ENCODE measurements around the gene MRC1.

The MRC1 gene

DNA sequence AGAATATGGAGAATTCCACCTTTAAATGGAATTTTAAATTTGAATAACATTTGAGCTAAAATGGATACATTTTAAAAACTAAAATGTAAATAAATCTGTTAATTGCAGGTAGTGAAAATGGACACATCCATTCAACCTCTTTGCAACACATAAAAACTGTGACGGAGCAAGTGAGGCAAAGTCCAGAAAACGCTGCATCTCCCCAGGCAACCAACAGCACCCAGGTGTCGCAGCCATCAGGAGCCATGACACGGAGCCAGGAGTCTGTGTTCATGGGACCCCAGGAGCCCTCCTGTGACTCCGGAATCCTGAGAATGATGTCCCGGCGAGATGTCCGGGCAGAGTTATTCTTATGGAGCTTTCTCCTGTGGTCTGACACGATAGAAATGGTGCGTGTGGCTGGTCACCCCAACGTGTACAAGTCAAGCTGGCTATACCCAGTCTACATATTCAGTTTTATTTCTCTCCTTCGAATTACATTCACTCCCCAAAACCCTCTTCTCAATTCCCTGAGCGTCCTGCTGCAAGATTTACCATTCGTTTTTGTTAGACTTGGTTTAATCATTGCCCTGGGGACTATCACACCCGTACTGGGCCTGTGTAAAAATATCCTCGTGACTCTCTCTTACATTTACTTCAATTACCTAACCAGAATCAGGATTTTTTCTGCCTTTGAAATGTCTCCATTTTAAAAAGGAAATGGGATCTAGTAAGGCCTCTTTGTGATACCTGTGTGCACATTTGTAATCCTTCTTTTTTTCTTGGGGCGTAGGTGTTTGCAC, 13.1 kb upstream of the MRC1 start:
- DNase-seq, result no peak

GRCh38 chr10:17801507-17801906, 7.6 kb upstream of the MRC1 start:
- no peak for DNase-seq

DNA sequence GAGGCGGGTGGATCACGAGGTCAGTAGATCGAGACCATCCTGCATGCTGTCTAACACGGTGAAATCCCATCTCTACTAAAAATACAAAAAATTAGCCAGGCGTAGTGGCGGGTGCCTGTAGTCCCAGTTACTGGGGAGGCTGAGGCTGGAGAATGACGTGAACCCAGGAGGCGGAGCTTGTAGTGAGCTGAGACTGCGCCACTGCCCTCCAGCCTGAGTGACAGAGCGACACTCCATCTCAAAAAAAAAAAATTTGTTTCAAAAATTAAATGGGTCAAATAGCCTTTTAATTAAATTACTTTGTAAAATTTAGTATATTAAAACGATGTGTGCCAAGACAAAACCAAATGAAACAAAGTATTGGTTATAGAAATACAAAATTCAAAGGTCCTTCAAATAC, 6.8 kb upstream of the MRC1 start:
- DNase-seq, result no peak

GRCh38 chr10:17802976-17803375, 6.2 kb upstream of the MRC1 start:
- no peak for DNase-seq

DNA sequence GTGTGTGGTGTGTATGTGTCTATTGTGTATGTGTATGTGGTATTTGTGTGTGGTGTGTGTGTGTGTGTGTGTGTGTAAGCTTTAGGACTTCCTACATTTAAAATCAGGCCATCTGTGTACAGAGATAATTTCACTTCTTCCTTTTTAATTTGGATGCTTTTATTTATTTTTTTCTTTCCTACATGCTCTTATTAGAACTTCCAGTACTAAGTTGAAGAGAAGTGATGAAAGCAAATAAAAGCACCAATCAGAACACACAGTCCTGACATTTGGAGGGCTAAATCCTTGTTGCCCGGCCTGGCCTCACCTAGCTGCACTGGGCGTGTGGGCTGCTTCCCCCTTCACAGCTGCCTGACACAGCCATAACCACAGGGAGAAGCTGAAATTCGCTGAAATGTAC, 3.8 kb upstream of the MRC1 start:
- no peak for DNase-seq

- DNase-seq, result peak; percentile 14
Measured at GRCh38 chr10:17805921-17806577, 3.1 kb upstream of the MRC1 start.

GRCh38 chr10:17811146-17811865, 2.2 kb downstream of the MRC1 start:
- no peak for DNase-seq

- no peak for DNase-seq
Measured at GRCh38 chr10:17814973-17815372, 5.8 kb downstream of the MRC1 start.

DNA sequence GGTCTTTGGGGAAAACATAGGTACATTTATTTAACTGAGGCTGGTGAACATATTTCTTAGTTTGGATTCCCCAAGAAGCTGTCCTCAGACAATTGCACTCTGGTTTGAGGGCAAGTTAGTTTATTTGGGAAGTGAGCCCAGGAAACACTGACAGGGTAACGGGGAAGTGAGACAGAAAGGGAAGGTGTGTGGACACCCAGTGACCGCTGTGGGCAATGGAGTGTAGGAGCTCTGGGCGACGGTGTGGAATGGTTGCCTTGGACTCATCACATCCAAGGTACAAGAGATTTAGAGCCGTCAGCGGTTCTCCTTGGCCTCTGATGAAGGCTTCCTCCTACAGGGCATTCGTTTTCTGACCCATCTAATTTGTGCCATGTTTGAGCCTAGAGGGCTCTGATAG, 7.1 kb downstream of the MRC1 start:
- DNase-seq, result no peak

GRCh38 chr10:17817316-17817715, 8.2 kb downstream of the MRC1 start:
- DNase-seq, result no peak

DNA sequence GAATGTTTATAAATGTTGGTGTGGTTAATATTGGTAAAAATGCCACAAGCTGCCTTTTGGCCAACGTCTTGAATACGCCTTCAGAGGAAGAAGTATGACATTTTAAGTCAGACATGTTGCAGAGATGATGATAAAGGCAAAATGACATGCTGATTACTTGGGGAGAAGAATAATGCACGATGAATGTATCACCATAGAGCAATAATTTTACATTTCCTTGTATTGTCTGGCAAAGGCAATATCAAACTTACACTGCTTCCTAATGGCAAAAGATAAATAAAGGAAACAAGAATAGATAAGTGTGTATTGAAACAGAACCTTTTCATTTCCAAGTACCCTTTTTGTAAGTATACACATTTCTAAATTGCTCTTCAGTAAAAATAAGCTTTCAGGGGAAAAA, 8.6 kb downstream of the MRC1 start:
- no peak for DNase-seq

- no peak for DNase-seq
Measured at GRCh38 chr10:17819836-17820235, 10.7 kb downstream of the MRC1 start.

DNA sequence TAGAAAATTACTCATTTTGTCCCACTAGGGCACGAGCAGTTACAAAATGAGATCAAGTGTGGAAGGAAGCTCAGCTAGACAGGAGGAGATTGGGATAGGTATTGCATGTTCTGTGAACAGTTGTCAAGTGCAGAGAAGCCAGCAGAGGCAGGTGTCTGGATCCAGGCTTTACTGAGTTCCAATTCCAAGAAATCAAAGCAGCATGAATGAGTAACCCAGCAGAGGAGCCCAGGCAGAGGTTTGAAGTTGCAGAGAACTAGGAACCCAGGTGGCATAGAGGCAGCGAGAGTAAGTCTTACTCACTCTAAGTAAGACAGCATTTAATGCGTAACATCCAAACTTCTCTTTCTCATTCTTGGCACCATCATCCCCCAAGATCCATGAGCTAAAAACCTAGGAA, 11.8 kb downstream of the MRC1 start:
- DNase-seq, result no peak

- DNase-seq, result no peak
Measured at GRCh38 chr10:17821893-17822292, 12.7 kb downstream of the MRC1 start.

GRCh38 chr10:17831341-17831740, 22.2 kb downstream of the MRC1 start:
- DNase-seq, result no peak

GRCh38 chr10:17831896-17832295, 22.7 kb downstream of the MRC1 start:
- DNase-seq, result no peak

- DNase-seq, result no peak
Measured at GRCh38 chr10:17833656-17834055, 24.5 kb downstream of the MRC1 start.

GRCh38 chr10:17835688-17836087, 26.5 kb downstream of the MRC1 start:
- no peak for DNase-seq

- no peak for DNase-seq
Measured at GRCh38 chr10:17836942-17837341, 27.8 kb downstream of the MRC1 start.

DNA sequence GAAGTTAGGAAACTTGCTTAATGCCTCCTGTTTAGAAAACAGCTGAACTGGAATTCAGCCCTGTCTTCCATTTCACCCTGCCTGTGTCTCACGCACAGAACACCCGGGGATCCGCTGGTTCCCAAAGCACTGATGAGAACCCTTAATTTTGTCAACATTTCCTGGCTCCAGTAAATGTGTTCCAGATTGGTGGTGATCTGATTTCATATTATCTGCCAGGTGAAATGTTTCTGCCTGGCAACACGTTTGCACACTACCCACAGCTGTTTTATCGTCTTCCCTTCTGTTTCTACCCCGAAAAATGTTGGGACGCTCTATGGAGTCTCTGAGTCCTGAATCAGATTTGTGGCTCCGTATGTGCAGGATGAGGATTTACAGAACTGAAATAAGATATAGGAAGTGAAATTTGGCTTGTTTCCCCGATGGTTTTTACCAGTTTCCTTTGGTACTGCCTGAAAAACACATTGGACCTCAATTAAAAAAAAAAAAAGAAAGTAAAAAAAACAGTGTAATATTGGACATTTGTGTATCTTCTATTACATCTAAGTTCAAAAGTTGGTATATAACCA, 29.0 kb downstream of the MRC1 start:
- DNase-seq, result no peak

DNA sequence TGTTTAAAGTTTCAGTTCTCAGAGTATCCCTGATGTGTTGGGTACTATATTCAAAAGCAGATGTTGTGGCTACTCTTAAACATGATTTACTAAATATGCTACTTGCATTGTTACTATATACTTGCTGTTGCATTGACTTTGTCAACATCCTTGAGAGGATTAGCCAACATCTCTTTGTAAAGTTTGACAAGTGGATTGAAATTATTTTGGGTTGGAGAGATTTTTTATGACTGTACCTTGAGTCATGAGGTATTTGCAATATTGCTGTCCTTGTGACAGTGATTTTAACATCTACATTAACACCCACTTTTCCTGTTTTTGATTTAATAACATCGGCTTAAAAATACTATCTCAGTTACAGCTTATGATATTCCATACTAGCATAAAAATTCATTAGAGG, 31.9 kb downstream of the MRC1 start:
- DNase-seq, result no peak

GRCh38 chr10:17842641-17843040, 33.5 kb downstream of the MRC1 start:
- DNase-seq, result no peak

DNA sequence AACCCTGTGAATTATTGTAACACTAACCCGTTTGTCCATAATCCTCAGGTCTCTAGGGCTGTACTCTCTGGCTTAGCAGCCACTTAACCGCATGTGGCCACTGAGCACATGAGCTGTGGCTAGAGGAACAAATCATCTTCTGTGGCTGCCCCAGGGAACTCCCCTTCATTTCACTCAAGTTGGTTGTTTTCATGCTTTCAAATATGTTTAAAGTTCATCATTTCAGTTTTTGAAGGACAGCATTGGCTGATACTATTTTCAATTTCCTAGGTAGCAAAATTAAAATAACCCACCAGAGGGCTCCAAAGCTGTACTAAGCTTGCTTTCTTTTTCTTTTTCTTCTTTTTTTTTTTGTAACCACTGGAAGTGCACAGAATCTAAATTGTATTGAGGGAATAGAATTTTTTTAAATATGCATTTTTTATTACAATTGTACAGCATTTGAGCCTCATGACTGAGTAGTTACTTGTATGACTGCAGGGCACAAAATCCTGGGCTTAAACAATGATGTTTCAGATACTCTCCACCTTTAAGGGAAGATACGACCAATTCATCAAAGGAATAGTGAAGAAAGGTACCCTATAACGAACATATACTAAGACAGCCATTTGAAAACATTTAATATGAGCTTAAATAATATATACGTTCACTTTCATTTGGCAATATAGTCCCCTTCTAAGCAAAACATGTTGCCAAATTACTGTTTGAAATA, 38.6 kb downstream of the MRC1 start:
- DNase-seq, result no peak

All from CD4-positive, alpha-beta T cell treated with Interleukin-4 for 4 hours (primary cell).